GM13976 (cell line): ENCODE measurements around the gene FOXO3.

Experiments
- DNase-seq: peaks from one replicate; pipeline ENCODE4 v3.0.0; 2012; ENCODE audit warnings: low spot score
- in situ Hi-C: fragments of 300-500 bp; cut with MboI; formaldehyde crosslinking; loops from one replicate; pipeline ENCODE4 v1.12.0; 2022; ENCODE audit warnings: low sequenced_read_pairs, mixed read lengths, inconsistent platforms; ENCODE audit not compliant: unreplicated experiment
- TF ChIP-seq, protein P1 (sequence below): IDR thresholded peaks from 2 replicates; pipeline ENCODE4 v1.5.1; 2012; ENCODE audit warnings: borderline replicate concordance, mild to moderate bottlenecking; ENCODE audit not compliant: insufficient read depth; ENCODE audit errors: extremely low read depth, missing control alignments, control extremely low read depth

The FOXO3 gene

GRCh38 chr6:108625581-108625980, 64.9 kb downstream of the FOXO3 start:
- in situ Hi-C loops: no loop called here
- no peak for DNase-seq
- TF ChIP-seq, protein P1, sequence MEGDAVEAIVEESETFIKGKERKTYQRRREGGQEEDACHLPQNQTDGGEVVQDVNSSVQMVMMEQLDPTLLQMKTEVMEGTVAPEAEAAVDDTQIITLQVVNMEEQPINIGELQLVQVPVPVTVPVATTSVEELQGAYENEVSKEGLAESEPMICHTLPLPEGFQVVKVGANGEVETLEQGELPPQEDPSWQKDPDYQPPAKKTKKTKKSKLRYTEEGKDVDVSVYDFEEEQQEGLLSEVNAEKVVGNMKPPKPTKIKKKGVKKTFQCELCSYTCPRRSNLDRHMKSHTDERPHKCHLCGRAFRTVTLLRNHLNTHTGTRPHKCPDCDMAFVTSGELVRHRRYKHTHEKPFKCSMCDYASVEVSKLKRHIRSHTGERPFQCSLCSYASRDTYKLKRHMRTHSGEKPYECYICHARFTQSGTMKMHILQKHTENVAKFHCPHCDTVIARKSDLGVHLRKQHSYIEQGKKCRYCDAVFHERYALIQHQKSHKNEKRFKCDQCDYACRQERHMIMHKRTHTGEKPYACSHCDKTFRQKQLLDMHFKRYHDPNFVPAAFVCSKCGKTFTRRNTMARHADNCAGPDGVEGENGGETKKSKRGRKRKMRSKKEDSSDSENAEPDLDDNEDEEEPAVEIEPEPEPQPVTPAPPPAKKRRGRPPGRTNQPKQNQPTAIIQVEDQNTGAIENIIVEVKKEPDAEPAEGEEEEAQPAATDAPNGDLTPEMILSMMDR: no peak

DNA sequence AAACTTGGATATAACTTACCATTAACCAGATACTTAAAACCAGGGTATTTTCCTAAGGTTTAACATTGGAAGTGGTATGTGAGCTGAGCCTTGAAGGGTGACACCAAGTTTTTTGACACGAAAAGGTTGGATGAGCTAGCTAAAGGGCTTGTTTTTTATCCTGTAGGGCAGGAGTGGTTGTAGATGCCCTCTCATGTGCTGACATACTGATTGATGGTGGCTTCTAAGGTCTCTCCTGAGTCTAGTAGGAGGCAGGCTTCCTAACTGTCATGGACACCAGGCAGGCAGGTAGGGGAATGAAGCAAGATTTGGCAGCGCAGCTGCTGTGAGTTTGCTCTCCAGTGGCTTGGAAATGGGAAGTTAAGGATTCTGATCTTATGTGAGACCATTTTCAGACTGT, 66.1 kb downstream of the FOXO3 start:
- in situ Hi-C loops: no loop called here
- DNase-seq: no peak
- TF ChIP-seq, protein P1: no peak

DNA sequence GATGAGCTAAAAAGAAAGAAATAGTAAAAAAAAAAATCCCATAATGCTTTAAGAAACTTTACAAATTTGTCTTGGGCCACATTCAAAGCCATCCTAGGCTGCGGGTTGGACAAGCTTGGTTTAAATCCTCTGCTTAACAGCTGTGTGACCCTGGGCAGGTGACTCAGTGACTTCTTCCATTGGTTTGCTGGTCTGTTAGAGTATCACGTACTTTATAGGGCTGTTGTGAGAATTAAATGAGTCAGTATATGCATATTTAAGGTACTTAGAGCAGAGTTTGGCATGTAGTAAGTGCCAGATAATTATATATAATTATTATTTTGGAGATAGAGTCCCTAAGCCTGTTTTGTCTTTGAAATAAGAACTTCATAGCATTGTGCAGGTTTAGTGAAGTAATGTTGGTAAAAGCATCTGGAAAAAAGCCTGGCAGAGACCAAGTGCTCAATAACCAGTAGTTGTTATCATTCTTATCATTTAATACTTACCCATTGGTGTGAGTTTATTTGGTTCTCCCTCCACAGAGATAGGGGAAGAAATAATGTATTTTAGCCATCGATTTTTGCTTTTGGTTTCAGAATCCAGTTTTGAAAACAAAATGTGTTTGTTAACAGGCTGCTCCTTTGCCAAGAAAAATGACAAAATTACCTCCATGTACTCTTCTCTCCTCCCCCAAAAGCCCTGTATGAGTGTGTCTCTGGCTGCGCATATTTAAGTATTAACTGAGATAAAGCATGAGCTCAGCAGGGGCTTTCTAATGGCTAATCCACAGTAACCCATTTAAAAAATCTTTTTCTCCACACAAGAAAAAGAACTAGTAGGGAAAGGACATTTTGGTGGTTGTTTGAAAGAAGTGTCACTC, 67.2 kb downstream of the FOXO3 start:
- in situ Hi-C loops: no loop called here
- no peak for DNase-seq
- TF ChIP-seq, protein P1: no peak

DNA sequence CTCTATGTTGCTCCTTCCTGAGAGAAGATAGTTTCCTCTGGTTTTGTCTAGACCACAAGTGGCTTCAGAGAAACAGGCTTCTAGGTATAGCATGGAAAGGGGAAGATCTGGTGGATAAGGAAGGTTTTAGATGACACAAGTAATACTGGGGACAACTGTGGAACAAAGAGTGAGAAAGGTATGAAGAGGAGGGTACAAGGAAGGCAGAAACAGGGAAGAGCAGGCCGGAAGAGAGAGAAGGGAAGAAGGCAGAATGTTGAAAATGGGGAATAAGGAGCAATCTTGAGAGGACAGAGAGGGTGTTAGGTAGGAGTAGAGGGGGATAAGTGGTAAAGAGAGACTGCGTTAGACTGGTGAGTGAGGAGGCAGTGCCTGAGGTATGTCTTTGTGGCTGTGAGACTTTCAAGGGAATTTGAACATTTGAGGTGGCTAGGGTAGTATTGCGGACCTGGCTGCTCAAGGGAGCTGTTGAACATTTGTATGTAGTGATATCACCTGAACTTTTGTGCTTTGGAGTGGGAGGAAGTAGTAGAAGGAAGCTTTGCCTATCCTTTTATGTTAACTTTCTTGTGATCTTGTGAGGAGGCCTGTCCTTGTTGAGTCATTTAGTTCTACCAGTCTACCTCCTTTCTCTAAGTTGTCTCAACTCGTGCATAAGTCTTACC, 69.5 kb downstream of the FOXO3 start:
- no peak for DNase-seq
- TF ChIP-seq, protein P1: no peak
- in situ Hi-C loops: no loop called here

DNA sequence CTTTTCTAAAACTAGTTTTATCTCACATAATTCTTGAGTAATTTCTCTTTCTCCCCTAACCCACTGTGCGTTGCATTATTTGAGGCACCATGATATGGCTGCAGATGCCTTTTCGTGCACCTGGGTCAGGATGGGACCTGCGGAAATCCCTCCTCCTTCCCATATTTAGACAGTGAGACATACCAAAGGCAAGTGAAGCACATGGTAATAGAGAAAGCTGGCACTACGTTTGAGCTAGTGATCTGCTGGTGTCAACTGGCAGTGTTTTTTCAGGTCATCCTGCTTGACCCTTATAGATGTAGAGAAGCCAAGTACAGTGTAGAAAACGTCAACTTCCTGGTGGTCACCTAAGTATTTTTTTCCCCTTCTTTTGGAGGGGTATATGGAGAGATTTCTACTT, 71.7 kb downstream of the FOXO3 start:
- in situ Hi-C loops: no loop called here
- DNase-seq: no peak
- TF ChIP-seq, protein P1: no peak

DNA sequence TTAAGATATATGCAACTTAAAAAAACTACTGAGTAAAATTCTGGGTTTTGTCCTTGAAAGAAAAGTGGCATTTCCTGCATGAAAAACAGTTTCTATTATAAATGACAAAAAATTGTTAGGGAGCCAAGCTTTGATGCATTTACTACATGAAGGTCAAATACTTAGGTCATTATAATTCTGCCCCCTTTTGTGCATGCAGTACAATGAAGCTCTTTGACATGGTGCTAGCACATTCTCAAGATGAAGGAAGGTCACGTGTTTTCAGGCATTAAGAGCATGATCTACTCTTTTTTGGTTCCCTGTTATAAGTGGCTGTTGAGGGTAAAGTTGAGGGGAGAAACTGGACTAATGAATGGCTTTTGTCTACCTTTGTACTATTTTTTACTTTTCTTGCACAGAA, 72.7 kb downstream of the FOXO3 start:
- TF ChIP-seq, protein P1: no peak
- in situ Hi-C loops: no loop called here
- no peak for DNase-seq
